ENCODE measurements around the gene KIF12. TPM values are rescaled to one million over a fixed set of nuclear protein-coding genes. Genes with fewer than 3 reads are reported as not detected.

The KIF12 gene
- total RNA-seq, 1 donor from 2014 or later: 2.3 TPM

GRCh38 chr9:114065304-114065703, 33.8 kb downstream of the KIF12 start:
- DNase-seq: no peak

- no peak for DNase-seq
These were observed 37.1 kb downstream of the KIF12 start for GRCh38 chr9:114061830-114062474.

- DNase-seq: no peak
These were observed 37.8 kb downstream of the KIF12 start for GRCh38 chr9:114061292-114061691.

- no peak for DNase-seq
These were observed 38.4 kb downstream of the KIF12 start for GRCh38 chr9:114060711-114061110.

GRCh38 chr9:114060070-114060469, 39.0 kb downstream of the KIF12 start:
- DNase-seq: no peak

- DNase-seq: no peak
These were observed 39.9 kb downstream of the KIF12 start for GRCh38 chr9:114059047-114059803.

- no peak for DNase-seq
These were observed 40.4 kb downstream of the KIF12 start for GRCh38 chr9:114058688-114059046.

- no peak for DNase-seq
These were observed 41.8 kb downstream of the KIF12 start for GRCh38 chr9:114057161-114057885.

- DNase-seq: no peak
These were observed 42.6 kb downstream of the KIF12 start for GRCh38 chr9:114056527-114056926.

- no peak for DNase-seq
These were observed 43.2 kb downstream of the KIF12 start for GRCh38 chr9:114055894-114056293.

- no peak for DNase-seq
These were observed 44.0 kb downstream of the KIF12 start for GRCh38 chr9:114055061-114055460.

GRCh38 chr9:114054191-114054690, 44.9 kb downstream of the KIF12 start:
- no peak for DNase-seq

GRCh38 chr9:114053246-114054005, 45.7 kb downstream of the KIF12 start:
- no peak for DNase-seq

GRCh38 chr9:114051706-114052105, 47.4 kb downstream of the KIF12 start:
- DNase-seq: no peak

- no peak for DNase-seq
These were observed 47.8 kb downstream of the KIF12 start for GRCh38 chr9:114051281-114051680.

- no peak for DNase-seq
These were observed 48.4 kb downstream of the KIF12 start for GRCh38 chr9:114050646-114051045.

GRCh38 chr9:114050226-114050568, 48.9 kb downstream of the KIF12 start:
- DNase-seq: no peak

- no peak for DNase-seq
These were observed 49.5 kb downstream of the KIF12 start for GRCh38 chr9:114049441-114050225.

GRCh38 chr9:114048533-114049415, 50.3 kb downstream of the KIF12 start:
- no peak for DNase-seq

GRCh38 chr9:114047717-114048116, 51.4 kb downstream of the KIF12 start:
- DNase-seq: no peak

GRCh38 chr9:114046875-114047274, 52.2 kb downstream of the KIF12 start:
- no peak for DNase-seq
